ENCODE results near the gene TRIO.

TRIO gene

DNA sequence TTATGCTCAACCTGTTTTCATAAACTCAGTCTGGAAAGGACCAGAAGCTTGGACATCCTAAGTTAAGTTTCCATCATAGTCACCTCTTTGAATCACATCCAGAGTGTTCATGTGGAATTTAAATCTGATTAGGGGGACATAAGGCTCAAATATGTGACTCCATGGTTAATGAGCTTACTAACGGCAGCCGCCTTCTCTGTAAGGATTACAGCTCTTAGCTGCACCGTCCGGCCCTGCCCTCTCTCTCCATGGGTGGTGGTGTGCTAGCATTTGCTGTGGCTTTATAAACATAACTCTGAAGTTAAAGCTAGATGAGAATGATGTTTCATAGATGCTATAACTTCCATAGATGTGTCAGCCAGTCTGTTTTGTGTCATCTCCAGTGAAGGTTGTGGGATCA, 156.5 kb downstream of the TRIO start:
- H3K27ac ChIP-seq (ENCODE audit: low read depth, low read length): no peak overlapping the region
- H3K79me2 ChIP-seq (ENCODE audit: control insufficient read depth, low read length): no peaks in the 10 kb centered on the region
- no peak for TF ChIP-seq EZH2phosphoT487 (IDR thresholded peaks at IDR 0.05; ENCODE audit: borderline replicate concordance, low read length)
- TF ChIP-seq, protein P1, sequence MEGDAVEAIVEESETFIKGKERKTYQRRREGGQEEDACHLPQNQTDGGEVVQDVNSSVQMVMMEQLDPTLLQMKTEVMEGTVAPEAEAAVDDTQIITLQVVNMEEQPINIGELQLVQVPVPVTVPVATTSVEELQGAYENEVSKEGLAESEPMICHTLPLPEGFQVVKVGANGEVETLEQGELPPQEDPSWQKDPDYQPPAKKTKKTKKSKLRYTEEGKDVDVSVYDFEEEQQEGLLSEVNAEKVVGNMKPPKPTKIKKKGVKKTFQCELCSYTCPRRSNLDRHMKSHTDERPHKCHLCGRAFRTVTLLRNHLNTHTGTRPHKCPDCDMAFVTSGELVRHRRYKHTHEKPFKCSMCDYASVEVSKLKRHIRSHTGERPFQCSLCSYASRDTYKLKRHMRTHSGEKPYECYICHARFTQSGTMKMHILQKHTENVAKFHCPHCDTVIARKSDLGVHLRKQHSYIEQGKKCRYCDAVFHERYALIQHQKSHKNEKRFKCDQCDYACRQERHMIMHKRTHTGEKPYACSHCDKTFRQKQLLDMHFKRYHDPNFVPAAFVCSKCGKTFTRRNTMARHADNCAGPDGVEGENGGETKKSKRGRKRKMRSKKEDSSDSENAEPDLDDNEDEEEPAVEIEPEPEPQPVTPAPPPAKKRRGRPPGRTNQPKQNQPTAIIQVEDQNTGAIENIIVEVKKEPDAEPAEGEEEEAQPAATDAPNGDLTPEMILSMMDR (IDR thresholded peaks at IDR 0.05; ENCODE audit: low read depth, low read length, poor library complexity, severe bottlenecking): no peak
- H3F3A ChIP-seq (ENCODE audit: control insufficient read depth, insufficient read depth): no peaks in the 10 kb centered on the region
- H3K27me3 ChIP-seq (ENCODE audit: control insufficient read depth, low read length): no peaks in the 10 kb centered on the region
- H3K4me2 ChIP-seq (ENCODE audit: low read length): no peak overlapping the region
- H3K4me3 ChIP-seq (ENCODE audit: low read length): no peak overlapping the region
- peaks cover 3% of the 10 kb centered on the region for H3K36me3 ChIP-seq (ENCODE audit: control insufficient read depth, low read length)
- no peaks in the 10 kb centered on the region for H3K4me1 ChIP-seq (ENCODE audit: control insufficient read depth, low read length)
- no peaks in the 10 kb centered on the region for H4K20me1 ChIP-seq (ENCODE audit: control insufficient read depth, insufficient read depth, low read depth, low read length)
- no peaks in the 10 kb centered on the region for H3K9me2 ChIP-seq (replicated peaks; ENCODE audit: control insufficient read depth, low read length)
- H3K9me3 ChIP-seq (ENCODE audit: control insufficient read depth, insufficient read depth, low read length): no peaks in the 10 kb centered on the region

DNA sequence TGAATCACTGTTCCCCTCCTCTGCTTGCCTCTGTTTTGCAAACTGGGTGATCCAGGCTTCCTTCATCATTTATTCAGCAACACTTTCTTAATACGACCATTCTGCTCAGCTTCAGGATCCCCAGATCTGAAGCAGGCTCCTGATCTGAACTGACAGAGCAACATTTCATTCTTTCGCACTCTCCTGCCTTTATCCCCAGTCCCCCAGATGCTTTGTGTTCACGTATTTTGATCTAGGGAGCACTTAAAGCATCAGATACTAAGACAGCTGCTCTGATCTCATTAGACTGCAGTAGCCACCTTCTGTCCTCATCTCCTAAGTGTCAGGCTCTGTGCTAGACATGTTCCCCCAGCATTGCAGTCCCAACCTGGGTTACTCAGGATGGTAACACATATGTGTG, 158.0 kb downstream of the TRIO start:
- H3F3A ChIP-seq (ENCODE audit: control insufficient read depth, insufficient read depth): no peaks in the 10 kb centered on the region
- no peaks in the 10 kb centered on the region for H3K9me2 ChIP-seq (replicated peaks; ENCODE audit: control insufficient read depth, low read length)
- H4K20me1 ChIP-seq (ENCODE audit: control insufficient read depth, insufficient read depth, low read depth, low read length): no peaks in the 10 kb centered on the region

DNA sequence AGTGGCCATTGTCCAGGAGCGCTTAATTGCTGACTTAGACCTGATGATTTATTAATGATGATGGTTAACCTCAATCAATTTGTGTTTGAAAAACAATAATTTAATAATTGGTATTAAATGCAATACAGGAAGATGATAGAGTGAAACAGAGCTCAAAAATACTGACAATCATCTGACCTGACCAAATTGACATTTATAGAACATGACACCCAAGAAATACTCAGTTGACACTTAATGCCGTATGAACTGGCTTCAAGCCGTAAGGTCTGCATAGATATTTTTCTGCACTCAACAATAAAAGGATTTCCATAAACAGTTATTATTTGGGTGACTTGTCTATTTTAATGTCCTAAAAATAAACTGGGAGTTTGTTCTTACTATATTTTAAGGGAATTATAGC, 159.2 kb downstream of the TRIO start:
- H4K20me1 ChIP-seq (ENCODE audit: control insufficient read depth, insufficient read depth, low read depth, low read length): no peaks in the 10 kb centered on the region
- no peaks in the 10 kb centered on the region for H3K9me3 ChIP-seq (ENCODE audit: control insufficient read depth, insufficient read depth, low read length)
- H3K27ac ChIP-seq (ENCODE audit: low read depth, low read length): no peak overlapping the region
- H3K9me2 ChIP-seq (replicated peaks; ENCODE audit: control insufficient read depth, low read length): no peaks in the 10 kb centered on the region
- no peaks in the 10 kb centered on the region for H3F3A ChIP-seq (ENCODE audit: control insufficient read depth, insufficient read depth)
- H3K4me1 ChIP-seq (ENCODE audit: control insufficient read depth, low read length): no peaks in the 10 kb centered on the region
- H3K4me2 ChIP-seq (ENCODE audit: low read length): no peak overlapping the region
- H3K36me3 ChIP-seq (ENCODE audit: control insufficient read depth, low read length): peaks cover 3% of the 10 kb centered on the region
- no peaks in the 10 kb centered on the region for H3K79me2 ChIP-seq (ENCODE audit: control insufficient read depth, low read length)
- H3K4me3 ChIP-seq (ENCODE audit: low read length): no peak overlapping the region
- H3K27me3 ChIP-seq (ENCODE audit: control insufficient read depth, low read length): no peaks in the 10 kb centered on the region
- TF ChIP-seq EZH2phosphoT487 (IDR thresholded peaks at IDR 0.05; ENCODE audit: borderline replicate concordance, low read length): no peak
- TF ChIP-seq, protein P1 (IDR thresholded peaks at IDR 0.05; ENCODE audit: low read depth, low read length, poor library complexity, severe bottlenecking): no peak

More for the DNA sequence above, 158.0 kb downstream of the TRIO start:
- no peaks in the 10 kb centered on the region for H3K27me3 ChIP-seq (ENCODE audit: control insufficient read depth, low read length)
- H3K4me3 ChIP-seq (ENCODE audit: low read length): no peak overlapping the region
- H3K79me2 ChIP-seq (ENCODE audit: control insufficient read depth, low read length): no peaks in the 10 kb centered on the region
- H3K27ac ChIP-seq (ENCODE audit: low read depth, low read length): no peak overlapping the region
- H3K9me3 ChIP-seq (ENCODE audit: control insufficient read depth, insufficient read depth, low read length): no peaks in the 10 kb centered on the region
- no peaks in the 10 kb centered on the region for H3K4me1 ChIP-seq (ENCODE audit: control insufficient read depth, low read length)
- H3K36me3 ChIP-seq (ENCODE audit: control insufficient read depth, low read length): peaks cover 3% of the 10 kb centered on the region
- no peak for TF ChIP-seq EZH2phosphoT487 (IDR thresholded peaks at IDR 0.05; ENCODE audit: borderline replicate concordance, low read length)
- TF ChIP-seq, protein P1 (IDR thresholded peaks at IDR 0.05; ENCODE audit: low read depth, low read length, poor library complexity, severe bottlenecking): no peak
- no peak overlapping the region for H3K4me2 ChIP-seq (ENCODE audit: low read length)
